H1 (cell line): ENCODE data around the gene LOX. TPM values are rescaled to one million over a fixed set of nuclear protein-coding genes. Genes with fewer than 3 reads are reported as not detected.

ENCODE experiments used
- CTCF ChIA-PET: fragments of 300-600 bp; sonication (Branson Sonifier 250); formaldehyde crosslinking; loops from one replicate; lab custom pipeline; 2021; ENCODE audit not compliant: partially characterized antibody; lab: Charles Lee
- POLR2A ChIA-PET: fragments of 300-600 bp; sonication (Branson Sonifier 250); formaldehyde crosslinking; loops from one replicate; lab custom pipeline; 2021; ENCODE audit warnings: inconsistent platforms; ENCODE audit not compliant: partially characterized antibody; lab: Charles Lee
- DNase-seq, 2 experiments: peaks; one replicate each; pipeline versions ENCODE4 v3.0.0 to v3.0.0-alpha.2; 2010 to 2022; ENCODE audit warnings: low spot score in 2 of 2, low read depth in 1 of 2, mixed read lengths in 1 of 2
- FAIRE-seq: peaks from 2 replicates; lab custom pipeline; 2011; peaks lifted over from hg19 to GRCh38; lab: Jason Lieb, UNC
- H2AFZ ChIP-seq: 2 replicates; pipeline ENCODE4 v1.8.1; 2012; ENCODE audit warnings: low read length, inconsistent platforms
- H2AK5ac ChIP-seq: 2 replicates; pipeline ENCODE4 v1.6.1; 2013; ENCODE audit warnings: low read depth, low read length
- H2BK120ac ChIP-seq: replicated peaks from 2 replicates; pipeline ENCODE3; 2013; ENCODE audit warnings: low read depth, low read length, inconsistent platforms
- H2BK12ac ChIP-seq: 2 replicates; pipeline ENCODE4 v1.6.1; 2013; ENCODE audit warnings: low read depth, low read length
- H2BK15ac ChIP-seq: 2 replicates; pipeline ENCODE4 v1.6.1; 2013; ENCODE audit warnings: low read length
- H2BK20ac ChIP-seq: 2 replicates; pipeline ENCODE4 v1.6.1; 2013; ENCODE audit warnings: low read length
- H2BK5ac ChIP-seq: 2 replicates; pipeline ENCODE4 v1.6.1; 2013; ENCODE audit warnings: low read depth, low read length
- H3K14ac ChIP-seq: 2 replicates; pipeline ENCODE4 v1.6.1; 2013; ENCODE audit warnings: inconsistent platforms; ENCODE audit not compliant: insufficient read length
- H3K18ac ChIP-seq: 2 replicates; pipeline ENCODE4 v1.6.1; 2013; ENCODE audit warnings: low read length; ENCODE audit errors: extremely low read depth
- H3K23ac ChIP-seq: 2 replicates; pipeline ENCODE4 v1.6.1; 2013; ENCODE audit warnings: inconsistent platforms; ENCODE audit not compliant: insufficient read length
- H3K23me2 ChIP-seq: 2 replicates; pipeline ENCODE4 v1.6.1; 2013; ENCODE audit warnings: low read depth, low read length
- H3K27ac ChIP-seq: 2 replicates; pipeline ENCODE4 v1.6.1; 2011; ENCODE audit warnings: low read depth, low read length, inconsistent platforms
- H3K27me3 ChIP-seq, 4 experiments: replicated peaks in 1 of 4; 1 replicate in 1 of 4; 2 replicates in 3 of 4; pipeline versions ENCODE4 v1.6.1 to v1.8.1; 2011 to 2013; ENCODE audit warnings: low read length in 3 of 4, mild to moderate bottlenecking in 3 of 4, inconsistent platforms in 2 of 4, mixed read lengths in 2 of 4, moderate library complexity in 1 of 4; ENCODE audit not compliant: control insufficient read depth in 3 of 4, insufficient read depth in 3 of 4; ENCODE audit errors: extremely low read depth in 1 of 4
- H3K36me3 ChIP-seq, 4 experiments: 2 replicates each; pipeline versions ENCODE4 v1.6.1 to v1.8.1; 2011 to 2013; ENCODE audit warnings: mild to moderate bottlenecking in 4 of 4, low read length in 3 of 4, moderate library complexity in 2 of 4, control low read depth in 1 of 4, inconsistent platforms in 1 of 4; ENCODE audit not compliant: insufficient read depth in 4 of 4, control insufficient read depth in 2 of 4
- H3K4ac ChIP-seq: replicated peaks from 2 replicates; pipeline ENCODE3; 2013; ENCODE audit warnings: low read length, low read depth, mixed read lengths, inconsistent platforms; ENCODE audit not compliant: insufficient read length
- H3K4me1 ChIP-seq, 4 experiments: replicated peaks in 1 of 4; 1 replicate in 1 of 4; 2 replicates in 3 of 4; pipeline versions ENCODE4 v1.6.1 to v1.8.1; 2011 to 2013; ENCODE audit warnings: low read length in 3 of 4, inconsistent platforms in 2 of 4, mixed read lengths in 1 of 4; ENCODE audit not compliant: insufficient read depth in 4 of 4, control insufficient read depth in 3 of 4
- H3K4me2 ChIP-seq, 2 experiments: 2 replicates each; pipeline versions ENCODE4 v1.6.1 to v1.8.1; 2011 to 2013; ENCODE audit warnings: low read depth in 2 of 2, low read length in 2 of 2, control low read depth in 1 of 2, inconsistent platforms in 1 of 2, mild to moderate bottlenecking in 1 of 2; ENCODE audit not compliant: insufficient read depth in 1 of 2
- H3K4me3 ChIP-seq, 4 experiments: fragments of 200-600, 300-600 bp in 1 of 4; sonication (generic), shearing (Covaris generic), sonication (Bioruptor Twin) in 1 of 4; 2 replicates each; pipeline versions ENCODE4 v1.5.1 to v1.8.1; 2011 to 2016; ENCODE audit warnings: low read length in 4 of 4, low read depth in 3 of 4, control low read depth in 2 of 4, inconsistent platforms in 2 of 4, mild to moderate bottlenecking in 2 of 4, mixed read lengths in 1 of 4, moderate library complexity in 1 of 4; ENCODE audit not compliant: insufficient read depth in 2 of 4; ENCODE audit errors: extremely low read depth in 1 of 4
- H3K56ac ChIP-seq: replicated peaks from 2 replicates; pipeline ENCODE3; 2013; ENCODE audit warnings: low read depth, mild to moderate bottlenecking, mixed read lengths, low read length, inconsistent platforms; ENCODE audit not compliant: insufficient read length
- H3K79me1 ChIP-seq: 2 replicates; pipeline ENCODE4 v1.6.1; 2013; ENCODE audit warnings: low read depth, low read length, control low read depth
- H3K79me2 ChIP-seq, 2 experiments: 2 replicates each; pipeline versions ENCODE4 v1.6.1 to v1.8.1; 2012 to 2013; ENCODE audit warnings: low read length in 2 of 2, mild to moderate bottlenecking in 2 of 2, inconsistent platforms in 1 of 2; ENCODE audit not compliant: insufficient read depth in 2 of 2, control insufficient read depth in 1 of 2
- H3K9ac ChIP-seq, 4 experiments: replicated peaks in 1 of 4; 1 replicate in 1 of 4; 2 replicates in 3 of 4; pipeline versions ENCODE4 v1.6.1 to v1.8.1; 2011 to 2013; ENCODE audit warnings: low read depth in 3 of 4, low read length in 3 of 4, control low read depth in 2 of 4, mild to moderate bottlenecking in 2 of 4, moderate library complexity in 2 of 4, inconsistent platforms in 1 of 4; ENCODE audit errors: extremely low read depth in 1 of 4
- H3K9me3 ChIP-seq, 2 experiments: 2 replicates each; pipeline versions ENCODE4 v1.6.1 to v1.8.1; 2012 to 2013; ENCODE audit warnings: mild to moderate bottlenecking in 2 of 2, moderate library complexity in 2 of 2, control low read depth in 1 of 2, inconsistent platforms in 1 of 2, low read depth in 1 of 2, low read length in 1 of 2, mixed read lengths in 1 of 2; ENCODE audit not compliant: insufficient read depth in 2 of 2
- H4K20me1 ChIP-seq, 2 experiments: replicated peaks in 1 of 2; 2 replicates each; pipeline versions ENCODE3 to v1.8.1; 2011 to 2013; ENCODE audit warnings: inconsistent platforms in 2 of 2, low read length in 2 of 2, mild to moderate bottlenecking in 1 of 2; ENCODE audit not compliant: insufficient read depth in 2 of 2, control insufficient read depth in 1 of 2
- H4K5ac ChIP-seq: 2 replicates; pipeline ENCODE4 v1.6.1; 2013; ENCODE audit warnings: low read length, low read depth, mixed read lengths, inconsistent platforms; ENCODE audit not compliant: insufficient read length
- H4K8ac ChIP-seq: 2 replicates; pipeline ENCODE4 v1.8.0; 2013; ENCODE audit warnings: mild to moderate bottlenecking, moderate library complexity, low read length, inconsistent platforms; ENCODE audit not compliant: insufficient read depth; ENCODE audit errors: extremely low read depth
- H4K91ac ChIP-seq: replicated peaks from 2 replicates; pipeline ENCODE3; 2013; ENCODE audit warnings: low read length, mixed read lengths, inconsistent platforms; ENCODE audit not compliant: insufficient read length
- BACH1 ChIP-seq: IDR thresholded peaks from 2 replicates; pipeline ENCODE4 v1.6.1; 2012; ENCODE audit warnings: low read length, improper control_type of control experiment
- CEBPB ChIP-seq: IDR thresholded peaks from 2 replicates; pipeline ENCODE4 v1.6.1; 2012; ENCODE audit warnings: low read depth, low read length
- HDAC6 ChIP-seq: IDR thresholded peaks from one replicate; pipeline ENCODE4 v1.7.1; 2012; ENCODE audit warnings: low read depth, mild to moderate bottlenecking, inconsistent platforms, low read length, moderate library complexity
- JUN ChIP-seq: IDR thresholded peaks from 2 replicates; pipeline ENCODE4 v1.6.1; 2011; ENCODE audit warnings: low read depth, mild to moderate bottlenecking, improper control_type of control experiment, low read length
- NANOG ChIP-seq: IDR thresholded peaks from 2 replicates; pipeline ENCODE4 v1.6.1; 2011; ENCODE audit warnings: low read length, low read depth, mild to moderate bottlenecking, inconsistent platforms; ENCODE audit not compliant: insufficient read depth, poor library complexity, severe bottlenecking
- POU5F1 ChIP-seq: IDR thresholded peaks from 2 replicates; pipeline ENCODE4 v1.6.1; 2011; ENCODE audit warnings: low read depth, mild to moderate bottlenecking, low read length, moderate library complexity
- SP1 ChIP-seq: IDR thresholded peaks from 2 replicates; pipeline ENCODE4 v1.6.1; 2011; ENCODE audit warnings: low read depth, low read length
- WGBS, 2 experiments: shearing (Covaris generic) in 1 of 2; methylation state at CpG; one replicate each; pipeline versions ENCODE4 v1.1.6 to v1.1.7; 2013 to 2015; ENCODE audit warnings: low lambda C conversion rate in 2 of 2, mixed read lengths in 2 of 2, inconsistent platforms in 1 of 2, low coverage in 1 of 2, missing lambda C conversion rate in 1 of 2; ENCODE audit not compliant: insufficient replicate concordance in 2 of 2, insufficient coverage in 1 of 2, insufficient read length in 1 of 2; ENCODE audit errors: extremely low coverage in 1 of 2, missing lambda C conversion rate in 1 of 2; 5-methylcytosine and 5-hydroxymethylcytosine counted together
- polyA plus RNA-seq, 7 experiments: library from polyadenylated mRNA; depleted of rRNA in 3 of 7; stranded (reverse) in 5 of 7; unstranded in 2 of 7; fragments of >200 nt in 5 of 7; fragments of 200-250 nt in 2 of 7; gene quantifications; 1 replicate in 5 of 7; 2 replicates in 1 of 7; 4 replicates in 1 of 7; pipeline versions ENCODE4 v1.2.1 to v1.2.3, GENCODE V29; 2011 to 2013; ENCODE audit warnings: missing spikeins in 2 of 7, mixed read lengths in 2 of 7
- total RNA-seq: library from RNA; stranded (reverse); fragmentation: NEBNext Ultra II Directional; extraction: Animal tissue kit (Norgen Biotek cat#: 25700); gene quantifications from 2 replicates; pipeline ENCODE4 v1.2.1, GENCODE V29; 2021

LOX gene
- total and polyA plus RNA-seq, 2 of the 8 experiments (the other 6 are each of a cell fraction or from before 2014, with no cell fraction given), result 1.1 to 2.2 TPM

- Histone ChIP-seq H2BK120ac (no peak overlapping the region), H3K56ac (no peak overlapping the region), H3K18ac (no peak overlapping the region), H2BK12ac (no peak overlapping the region), H3K23me2 (no peaks in the 10 kb centered on the region; the same call in 1 of the 2 replicates), H2BK5ac (no peak overlapping the region), H2BK15ac (no peak overlapping the region), H3K27me3 (no peaks in the 10 kb centered on the region), H3K4me3 (no peak overlapping the region), H3K14ac (no peak overlapping the region), H3K4me2 (no peak overlapping the region), H2BK20ac (no peak overlapping the region), H4K91ac (no peak overlapping the region), H3K79me2 (no peaks in the 10 kb centered on the region), H2AFZ (no peak overlapping the region), H4K5ac (no peak overlapping the region), H3K9me3 (no peaks in the 10 kb centered on the region), H3K27ac (no peak overlapping the region), H3K23ac (no peak overlapping the region), H4K20me1 (no peaks in the 10 kb centered on the region), H3K4me1 (no peaks in the 10 kb centered on the region), H3K4ac (no peak overlapping the region), H3K36me3 (no peaks in the 10 kb centered on the region), H3K9ac (no peak overlapping the region), H3K79me1 (no peaks in the 10 kb centered on the region), H2AK5ac (no peak overlapping the region), H4K8ac (no peak overlapping the region)
- FAIRE-seq (no peak), DNase-seq (no peak)
- 100% methylated on average over 1 of the region's 1 CpG; no CpG with 5 or more reads in 1 of the 2 experiments for WGBS, 2 experiments
- ChIA-PET POLR2A (interaction anchor here (0.6 kb wide), 1 partner anchor 113 kb away, joined by 3 read pairs; no protein-coding TSS in a partner anchor), CTCF (interaction anchor here (3.4 kb wide), 1 partner anchor 14 kb away, joined by 18 read pairs; no protein-coding TSS in a partner anchor)
- TF ChIP-seq SP1, result no peak
- no peak for TF ChIP-seq POU5F1
- no peak for TF ChIP-seq CEBPB
- no peak for TF ChIP-seq BACH1
- TF ChIP-seq HDAC6, result no peak
- TF ChIP-seq JUN, result no peak
- no peak for TF ChIP-seq NANOG
Observed at GRCh38 chr5:122062205-122062604, 15.9 kb downstream of the LOX start.
